HTR-8/SVneo (cell line): ENCODE measurements around the gene GAPT.

Source experiments
- DNase-seq: peaks from one replicate; pipeline ENCODE4 v3.0.0; 2011; ENCODE audit warnings: low spot score, mixed read lengths; ENCODE audit not compliant: insufficient read length
- FAIRE-seq: peaks from 2 replicates; lab custom pipeline; 2011; peaks lifted over from hg19 to GRCh38; lab: Jason Lieb, UNC

The GAPT gene

GRCh38 chr5:58460002-58460731, 31.1 kb upstream of the GAPT start, which contains the start of gene PLK2:
Gene PLK2 (minus strand): TSS chr5:58460086. CDS start chr5:58459959, 127 bp downstream.
- FAIRE-seq (peak; percentile 83), DNase-seq (peak; percentile 79)

- DNase-seq (peak; percentile 63), FAIRE-seq (peak; percentile 82)
Observed at GRCh38 chr5:58460732-58461286, 30.4 kb upstream of the GAPT start.

GRCh38 chr5:58462154-58462553, 29.1 kb upstream of the GAPT start:
- DNase-seq (peak; percentile 25), FAIRE-seq (no peak)

GRCh38 chr5:58462623-58463230, 28.5 kb upstream of the GAPT start:
- no peak for FAIRE-seq

DNA sequence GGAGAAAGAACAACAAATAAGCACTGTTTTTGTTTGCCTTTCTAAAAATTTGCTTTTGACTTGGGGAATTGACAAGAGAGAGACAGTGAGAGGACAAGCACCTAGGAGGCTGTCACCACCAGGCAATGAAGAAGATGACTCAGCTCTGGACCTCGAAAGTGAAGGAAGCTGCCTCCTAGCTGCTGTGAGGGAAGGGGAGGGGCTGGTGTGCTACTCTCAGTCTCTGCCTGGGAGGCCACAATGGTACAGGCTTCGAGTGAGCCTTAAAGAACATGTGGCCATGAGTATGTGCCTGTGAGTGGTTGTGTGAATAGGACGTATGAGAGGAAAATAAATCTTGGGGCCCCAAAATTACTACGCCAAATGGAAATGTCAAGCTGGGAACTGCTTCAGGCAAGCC, 24.3 kb upstream of the GAPT start:
- DNase-seq (peak; percentile 31), FAIRE-seq (no peak)

More at GRCh38 chr5:58462623-58463230, 28.5 kb upstream of the GAPT start:
- peak; percentile 37 for DNase-seq

- FAIRE-seq (no peak), DNase-seq (no peak)
Observed at GRCh38 chr5:58469896-58470295, 21.3 kb upstream of the GAPT start.

DNA sequence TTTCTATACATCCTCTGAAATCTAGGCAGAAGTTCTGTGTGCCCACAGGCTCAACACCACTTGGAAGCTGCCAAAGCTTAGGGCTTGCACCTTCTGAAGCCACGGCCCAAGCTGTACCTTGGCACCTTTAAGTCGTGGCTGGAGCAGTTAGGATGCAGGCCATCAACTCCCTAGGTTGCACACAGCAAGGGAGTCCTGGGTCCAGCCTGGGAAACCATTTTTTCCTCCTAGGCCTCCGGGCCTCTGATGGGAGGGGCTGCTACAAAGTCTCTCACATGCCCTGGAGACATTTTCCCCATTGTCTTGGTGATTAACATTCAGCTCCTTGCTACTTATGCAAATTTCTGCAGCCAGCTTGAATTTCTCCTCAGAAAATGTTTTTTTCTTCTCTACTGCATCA, 15.8 kb upstream of the GAPT start:
- DNase-seq (no peak), FAIRE-seq (no peak)

GRCh38 chr5:58477760-58478376, 13.4 kb upstream of the GAPT start:
- no peak for DNase-seq
- FAIRE-seq = no peak

DNA sequence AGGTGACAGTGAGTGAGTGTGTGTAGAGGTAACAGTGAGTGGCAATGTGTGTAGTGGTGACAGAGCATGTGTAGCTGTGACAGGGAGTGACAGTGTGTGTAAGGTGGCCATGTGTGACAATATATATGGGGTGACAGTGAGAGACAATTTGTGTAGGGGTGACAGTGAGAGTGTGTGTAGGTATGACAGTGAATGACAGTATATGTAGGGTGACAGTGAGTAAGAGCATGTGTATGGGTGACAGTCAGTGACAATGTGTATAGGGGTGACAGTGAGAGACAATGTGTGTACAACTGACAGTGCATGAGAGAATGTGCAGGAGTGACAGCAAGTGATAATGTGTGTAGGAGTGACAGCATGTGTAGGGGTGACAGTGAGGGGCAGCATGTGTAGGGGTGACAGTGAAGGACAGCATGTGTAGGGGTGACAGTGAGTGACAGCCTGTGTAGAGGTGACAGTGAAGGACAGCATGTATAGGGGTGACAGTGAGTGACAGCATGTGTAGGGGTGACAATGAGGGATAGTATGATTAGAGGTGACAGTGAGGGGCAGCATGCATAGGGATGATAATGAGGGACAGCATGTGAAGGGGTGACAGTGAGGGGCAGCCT, 10.1 kb upstream of the GAPT start:
- DNase-seq (no peak), FAIRE-seq (peak; percentile 91)

DNA sequence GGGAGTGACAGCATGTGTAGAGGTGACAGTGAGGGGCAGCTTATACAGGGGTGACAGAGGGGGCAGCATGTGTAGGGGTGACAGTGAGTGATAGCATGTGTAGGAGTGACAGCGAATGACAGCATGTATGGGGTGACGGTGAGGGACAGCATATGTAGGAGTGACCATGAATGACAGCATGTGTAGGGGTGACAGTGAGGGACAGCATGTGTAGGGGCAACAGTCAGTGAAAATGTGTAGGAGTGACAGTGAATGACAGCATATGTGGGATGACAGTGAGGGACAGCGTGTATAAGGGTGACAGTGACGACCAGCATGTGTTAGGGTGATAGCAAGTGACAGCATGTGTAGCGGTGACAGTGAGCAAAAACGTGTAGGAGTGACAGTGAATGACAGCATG, 9.4 kb upstream of the GAPT start:
- FAIRE-seq = no peak
- no peak for DNase-seq

DNA sequence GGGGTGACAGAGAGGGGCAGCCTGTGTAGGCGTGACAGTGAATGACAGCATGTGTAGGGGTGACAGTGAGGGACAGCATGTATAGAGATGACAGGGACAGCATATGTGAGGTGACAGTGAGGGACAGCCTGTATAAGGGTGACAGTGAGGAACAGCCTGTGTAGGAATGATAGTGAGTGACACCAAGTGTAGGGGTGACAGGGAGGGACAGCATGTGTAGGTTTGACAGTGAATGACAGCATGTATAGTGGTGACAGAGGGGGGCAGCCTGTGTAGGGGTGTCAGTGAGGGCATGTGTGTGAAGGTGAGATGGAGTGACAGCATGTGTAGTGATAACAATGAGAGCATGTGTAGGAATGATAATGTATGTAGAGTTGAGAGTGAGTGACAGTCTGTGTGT, 8.7 kb upstream of the GAPT start:
- peak; percentile 70 for FAIRE-seq
- DNase-seq = no peak

- FAIRE-seq = no peak
- DNase-seq = no peak
Observed at GRCh38 chr5:58484505-58484904, 6.7 kb upstream of the GAPT start.

GRCh38 chr5:58486290-58486689, 4.9 kb upstream of the GAPT start:
- DNase-seq = no peak
- no peak for FAIRE-seq

DNA sequence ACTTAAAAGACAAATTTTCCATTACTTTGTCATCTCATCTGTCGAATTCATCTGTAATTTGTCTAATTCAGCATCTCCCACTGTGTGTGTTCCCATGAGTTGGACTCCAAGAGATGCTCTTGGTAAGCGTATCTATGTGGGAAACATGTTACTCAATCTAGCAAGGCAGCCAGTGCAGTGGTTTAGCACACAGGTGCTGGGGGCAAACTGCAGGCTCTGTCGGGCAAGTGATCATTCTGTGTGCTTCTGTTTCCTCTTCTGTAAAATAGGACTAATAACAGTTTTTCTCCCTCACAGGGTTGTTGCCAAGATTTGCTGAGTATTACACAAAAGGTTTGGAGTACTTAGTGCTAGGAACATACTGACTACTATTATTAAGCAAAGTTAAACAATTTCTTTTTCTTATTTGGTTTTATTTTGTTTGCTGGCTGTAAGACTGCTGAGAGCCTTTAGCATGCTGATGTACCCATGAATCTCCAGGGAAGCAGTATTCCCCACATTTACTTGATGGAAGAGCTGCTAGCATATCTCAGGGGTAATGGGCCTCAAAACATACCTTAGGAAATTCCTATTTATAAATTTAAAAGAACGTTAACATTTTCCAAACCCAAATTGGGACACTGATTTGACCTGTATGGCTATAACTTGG, 709 bp upstream of the GAPT start:
- FAIRE-seq = no peak
- no peak for DNase-seq

DNA sequence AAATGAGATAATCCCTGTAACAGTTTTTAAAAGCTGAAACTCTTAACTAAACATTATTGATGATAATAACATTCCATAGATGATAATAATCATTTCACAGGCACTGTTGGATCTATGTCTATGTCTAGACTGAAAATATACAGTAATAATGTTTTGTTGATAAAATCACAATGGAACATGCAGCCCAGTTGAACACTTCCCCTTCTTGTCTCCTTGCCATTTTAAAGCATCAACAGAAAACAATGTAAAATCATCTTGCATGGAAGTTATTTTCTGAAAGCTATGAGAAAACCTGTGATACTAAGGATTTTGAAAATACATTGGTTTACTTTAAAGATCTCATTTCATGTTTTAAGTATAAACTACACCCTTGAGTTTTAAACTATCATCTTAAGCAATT, 1.9 kb downstream of the GAPT start:
- FAIRE-seq (no peak), DNase-seq (no peak)

DNA sequence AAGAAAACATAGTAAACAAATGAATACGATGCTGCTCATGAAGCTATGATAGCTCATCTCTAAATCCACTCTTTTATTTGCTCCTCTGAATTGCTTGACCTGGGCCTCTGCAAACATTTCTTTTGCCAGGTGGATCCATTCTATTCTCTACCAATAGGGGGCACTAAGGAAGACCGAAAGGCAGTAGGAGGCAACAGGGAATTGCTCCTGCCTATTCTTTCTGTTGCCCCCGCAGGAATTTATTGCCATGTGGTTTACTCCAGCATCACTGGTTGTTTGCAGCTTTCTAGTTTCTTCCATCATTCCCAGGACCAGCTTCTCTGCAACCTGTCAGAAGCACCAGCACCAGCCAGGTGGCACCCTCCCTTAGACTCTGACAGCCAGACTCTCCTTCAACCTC, 5.3 kb downstream of the GAPT start:
- DNase-seq = no peak
- FAIRE-seq = no peak

DNA sequence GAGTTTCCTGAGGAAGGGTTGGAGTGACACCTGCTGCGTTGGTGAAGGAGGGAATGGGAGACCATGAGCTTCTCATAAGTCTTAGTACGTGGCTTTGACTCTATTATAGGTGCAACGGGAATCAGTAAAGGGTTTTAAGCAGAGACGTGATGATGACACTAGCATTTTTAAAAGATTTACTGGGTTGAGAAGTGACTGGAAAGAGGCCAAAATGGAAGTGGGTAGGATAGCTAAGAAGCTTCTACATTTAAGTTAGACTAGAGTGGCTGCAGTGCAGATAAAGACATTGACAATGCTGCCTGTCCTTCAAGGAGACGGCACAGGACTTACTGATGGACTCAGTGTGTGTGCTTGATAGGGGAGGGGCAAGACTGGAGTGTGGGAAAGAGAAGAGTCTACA, 6.2 kb downstream of the GAPT start:
- no peak for DNase-seq
- FAIRE-seq = no peak

- FAIRE-seq = no peak
- DNase-seq = no peak
Observed at GRCh38 chr5:58497921-58498320, 6.7 kb downstream of the GAPT start.

DNA sequence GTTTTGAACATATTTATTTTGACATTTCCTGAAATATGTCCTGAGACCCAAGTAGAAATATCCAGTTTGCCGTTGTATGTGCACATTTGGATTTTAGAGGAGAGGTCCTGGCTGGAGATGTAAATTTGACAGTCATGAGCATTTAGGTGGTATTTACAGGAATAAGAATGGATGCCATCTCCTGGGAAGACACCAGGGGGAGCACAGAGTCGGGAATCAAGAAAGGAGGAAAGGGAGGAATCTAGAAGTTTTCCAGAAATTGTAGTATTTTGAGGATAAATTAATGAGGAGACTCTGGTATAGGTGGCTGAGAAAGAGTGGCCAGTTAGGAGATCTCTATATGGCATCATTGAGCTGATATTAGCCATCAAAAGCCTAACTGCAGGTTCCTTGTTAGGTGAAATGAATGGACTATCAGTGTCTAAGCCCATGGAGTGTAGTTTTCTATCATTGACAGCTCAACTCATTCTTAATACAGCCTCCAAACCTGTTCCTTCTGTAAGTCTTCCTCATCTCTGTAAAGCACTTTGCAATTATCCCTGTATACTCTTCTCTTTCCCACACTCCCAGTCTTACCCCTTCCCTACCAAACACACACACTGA, 7.2 kb downstream of the GAPT start:
- FAIRE-seq (no peak), DNase-seq (peak; percentile 6)

DNA sequence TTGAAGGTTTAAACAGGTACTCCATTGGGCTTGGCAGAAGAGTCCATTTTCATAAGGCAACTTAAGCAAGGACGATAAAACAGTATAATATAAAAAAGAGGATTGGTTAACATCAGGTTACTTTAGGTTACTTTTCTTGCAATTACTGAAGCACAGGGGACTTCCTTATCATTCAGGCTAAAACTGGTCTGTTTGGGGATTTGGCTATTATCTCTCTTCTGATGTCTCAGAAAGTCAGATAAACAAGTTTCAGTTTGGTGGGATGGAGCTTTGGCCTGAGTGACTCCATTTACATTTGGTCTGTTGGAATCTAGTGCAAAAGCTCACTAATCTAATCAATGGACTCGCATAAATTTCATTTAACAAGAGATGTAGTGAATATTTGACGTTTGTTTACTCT, 8.0 kb downstream of the GAPT start:
- no peak for FAIRE-seq
- DNase-seq = no peak
